Fibroblast of pulmonary artery (primary cell): Measurements from ENCODE around the gene IFNK.

Experiments used
- DNase-seq: peaks from one replicate; pipeline ENCODE4 v3.0.0-alpha.2; 2010; ENCODE audit warnings: low read depth
- H3K4me3 ChIP-seq: replicated peaks from 2 replicates; pipeline ENCODE4 v1.5.1; 2011; ENCODE audit warnings: low read depth, mild to moderate bottlenecking, control low read depth, low read length, moderate library complexity
- TF ChIP-seq, protein P1 (sequence below): IDR thresholded peaks from 2 replicates; pipeline ENCODE4 v1.5.1; 2011; ENCODE audit warnings: mild to moderate bottlenecking, control low read depth, low read length, inconsistent platforms; ENCODE audit errors: missing control alignments

The IFNK gene

DNA sequence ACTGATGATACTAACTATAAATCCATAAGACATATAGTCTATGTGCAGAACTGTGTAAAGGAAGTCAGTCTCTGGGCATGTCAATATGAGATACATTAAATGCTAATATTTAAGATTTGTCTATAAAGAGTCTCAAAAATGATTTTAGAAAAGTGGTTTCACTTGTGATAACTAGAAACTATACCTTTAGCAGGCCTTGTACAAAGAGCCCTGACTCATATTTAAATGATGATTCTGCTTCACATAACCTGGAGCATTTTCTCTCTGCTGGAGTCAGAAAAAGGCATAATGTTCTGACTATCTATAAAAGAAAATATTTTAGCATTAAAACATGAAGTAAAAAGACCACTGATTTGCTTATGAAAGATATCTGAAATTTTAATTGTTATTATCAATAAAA lies 34.2 kb downstream of the IFNK start:
- TF ChIP-seq, protein P1, sequence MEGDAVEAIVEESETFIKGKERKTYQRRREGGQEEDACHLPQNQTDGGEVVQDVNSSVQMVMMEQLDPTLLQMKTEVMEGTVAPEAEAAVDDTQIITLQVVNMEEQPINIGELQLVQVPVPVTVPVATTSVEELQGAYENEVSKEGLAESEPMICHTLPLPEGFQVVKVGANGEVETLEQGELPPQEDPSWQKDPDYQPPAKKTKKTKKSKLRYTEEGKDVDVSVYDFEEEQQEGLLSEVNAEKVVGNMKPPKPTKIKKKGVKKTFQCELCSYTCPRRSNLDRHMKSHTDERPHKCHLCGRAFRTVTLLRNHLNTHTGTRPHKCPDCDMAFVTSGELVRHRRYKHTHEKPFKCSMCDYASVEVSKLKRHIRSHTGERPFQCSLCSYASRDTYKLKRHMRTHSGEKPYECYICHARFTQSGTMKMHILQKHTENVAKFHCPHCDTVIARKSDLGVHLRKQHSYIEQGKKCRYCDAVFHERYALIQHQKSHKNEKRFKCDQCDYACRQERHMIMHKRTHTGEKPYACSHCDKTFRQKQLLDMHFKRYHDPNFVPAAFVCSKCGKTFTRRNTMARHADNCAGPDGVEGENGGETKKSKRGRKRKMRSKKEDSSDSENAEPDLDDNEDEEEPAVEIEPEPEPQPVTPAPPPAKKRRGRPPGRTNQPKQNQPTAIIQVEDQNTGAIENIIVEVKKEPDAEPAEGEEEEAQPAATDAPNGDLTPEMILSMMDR = no peak

DNA sequence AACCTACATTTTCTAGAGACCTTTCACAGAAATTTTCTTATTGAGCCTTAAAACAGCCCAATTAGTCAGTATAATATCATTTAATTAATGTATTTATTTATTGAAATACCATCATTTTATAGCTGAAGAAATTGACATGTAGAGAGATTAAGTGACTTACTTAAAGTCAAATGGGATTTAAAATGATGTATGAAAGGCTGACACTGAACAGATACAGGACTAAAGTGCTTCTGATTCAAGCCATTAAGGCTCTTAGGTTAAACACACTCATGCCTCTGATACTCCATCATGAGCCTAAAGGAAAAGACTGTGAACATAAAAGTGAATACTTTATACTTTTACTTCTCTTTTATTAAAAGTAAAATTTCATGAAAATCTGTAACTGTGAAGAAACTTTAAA lies 36.4 kb downstream of the IFNK start:
- DNase-seq = no peak
- TF ChIP-seq, protein P1 = no peak
- no peak overlapping the region for H3K4me3 ChIP-seq

More for the DNA sequence above, 34.2 kb downstream of the IFNK start:
- no peak for DNase-seq
- no peak overlapping the region for H3K4me3 ChIP-seq

DNA sequence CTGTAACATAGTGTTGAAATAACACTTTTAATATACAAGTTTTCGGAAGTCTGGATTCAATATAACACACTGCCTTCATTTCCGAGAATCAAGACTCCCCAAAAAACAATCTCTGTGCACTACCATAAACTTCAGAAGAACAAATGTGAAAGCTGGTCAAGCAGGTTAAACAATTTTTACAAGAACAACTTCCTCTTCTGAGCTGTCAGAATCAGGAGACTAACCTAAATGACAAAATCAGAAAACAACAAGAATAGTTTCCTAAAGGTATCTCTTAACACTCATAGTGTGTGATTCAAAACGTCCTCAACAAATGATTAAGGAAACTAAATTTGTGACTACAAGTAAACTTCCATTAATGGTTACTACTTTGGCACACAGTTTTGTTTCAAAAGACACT lies 37.6 kb downstream of the IFNK start:
- no peak for DNase-seq
- TF ChIP-seq, protein P1 = no peak
- H3K4me3 ChIP-seq = no peak overlapping the region

DNA sequence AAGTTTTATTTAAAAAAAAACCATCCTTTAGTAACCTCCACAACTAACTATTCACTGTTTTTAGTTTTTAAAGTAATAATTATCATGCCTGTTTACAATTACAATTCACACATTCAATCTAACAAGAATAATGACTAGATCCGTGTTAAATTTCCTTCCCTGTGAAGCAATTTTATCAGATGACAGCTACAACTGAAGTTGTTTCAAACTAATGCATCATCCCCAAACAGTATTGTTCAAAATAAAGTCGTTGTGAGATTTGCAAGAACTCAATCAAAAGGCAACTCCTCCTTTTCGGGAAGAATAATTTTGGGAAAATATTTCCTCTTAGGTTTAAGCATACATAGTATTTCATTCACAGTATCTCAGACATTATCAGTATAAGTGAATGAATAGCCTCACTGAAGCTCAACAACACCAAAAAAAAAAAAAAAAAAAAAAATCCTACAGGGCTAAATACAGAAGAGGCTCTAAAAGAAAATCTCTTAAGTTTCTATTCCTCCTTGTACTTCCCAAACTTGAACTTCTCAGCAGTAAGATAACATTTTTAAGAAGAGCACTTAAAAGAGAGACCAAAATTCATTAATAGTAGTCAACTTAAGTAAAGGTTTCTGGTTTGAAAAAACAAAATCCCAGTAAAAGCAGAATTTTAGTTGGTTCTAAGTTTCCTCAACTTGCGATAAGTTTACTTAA lies 39.8 kb downstream of the IFNK start:
- H3K4me3 ChIP-seq = no peak overlapping the region
- DNase-seq = no peak
- TF ChIP-seq, protein P1 = no peak

DNA sequence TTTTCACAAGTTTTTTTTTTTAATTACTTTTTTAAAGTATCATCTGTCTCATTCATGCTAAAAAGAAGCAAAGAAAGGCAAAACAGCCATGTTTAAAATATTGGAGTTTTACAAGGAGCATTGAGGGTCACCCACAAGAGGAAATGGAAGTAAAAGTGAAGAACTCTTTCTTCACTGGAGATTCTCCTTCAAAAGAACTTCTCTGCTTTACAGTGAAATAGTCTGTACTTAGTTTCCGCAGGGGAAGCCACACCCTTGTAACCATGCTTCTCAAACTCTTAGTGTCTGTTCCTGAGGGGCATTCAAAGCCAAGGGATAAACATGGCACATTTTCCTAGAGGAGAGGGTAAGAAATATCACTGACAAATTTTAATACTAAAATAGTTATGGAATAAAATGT lies 40.6 kb downstream of the IFNK start:
- H3K4me3 ChIP-seq = no peak overlapping the region
- TF ChIP-seq, protein P1 = no peak
- no peak for DNase-seq

DNA sequence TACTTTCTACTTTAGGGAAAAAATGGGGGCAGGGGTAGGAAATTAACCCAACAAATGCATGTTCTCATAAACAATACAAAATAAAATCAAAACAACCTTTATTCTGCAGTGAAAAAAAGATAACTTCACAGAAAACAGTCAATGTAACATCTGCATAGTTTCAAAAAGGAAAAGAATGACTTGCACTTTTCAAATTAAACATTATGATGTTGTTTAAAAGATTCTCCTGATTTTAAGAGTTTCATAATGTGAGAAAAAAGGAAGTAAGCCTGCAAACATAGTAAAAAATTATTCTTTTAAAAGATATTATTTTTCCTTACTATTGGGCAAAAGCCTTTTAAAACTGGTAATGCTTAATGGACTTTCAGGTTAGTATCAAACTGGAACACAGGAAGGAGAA lies 41.6 kb downstream of the IFNK start:
- no peak for DNase-seq
- no peak overlapping the region for H3K4me3 ChIP-seq
- TF ChIP-seq, protein P1 = no peak

DNA sequence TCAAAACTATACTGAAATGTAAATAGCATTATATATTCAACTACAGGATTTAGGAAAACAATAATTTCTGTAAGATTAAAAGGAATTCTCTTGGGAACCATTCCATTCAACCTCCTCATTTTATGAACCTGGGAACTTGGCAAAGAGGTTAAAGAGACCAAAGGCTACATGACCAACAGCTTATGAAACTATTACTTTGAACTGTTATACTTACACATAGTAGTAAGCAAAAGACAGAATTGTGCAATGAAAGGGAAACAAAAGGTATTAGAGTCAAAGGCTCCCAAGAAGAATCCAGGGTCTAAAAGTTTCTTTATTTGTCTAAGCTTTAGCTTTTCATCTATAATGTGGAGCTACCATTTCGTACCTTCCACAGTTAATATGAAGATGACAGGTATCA lies 42.0 kb downstream of the IFNK start:
- TF ChIP-seq, protein P1 = no peak
- peak; percentile 41 for DNase-seq
- no peak overlapping the region for H3K4me3 ChIP-seq
